Neural cell (in vitro differentiated cells): ENCODE results near the gene AMDHD2. TPM values are rescaled to one million over a fixed set of nuclear protein-coding genes. Genes with fewer than 3 reads are reported as not detected.
"Not testable (repeated sequence)": the region's sequence is repeated elsewhere in the genome, so short reads cannot be mapped to it uniquely, and the experiment has no call there.

ENCODE experiments used
- H2AFZ ChIP-seq: fragments of 200-600, 300-800 bp; sonication (generic), shearing (Covaris generic); 2 replicates; pipeline ENCODE4 v1.6.0; 2014; ENCODE audit warnings: low read depth, mild to moderate bottlenecking, antibody characterized with exemption, low read length, moderate library complexity
- H3F3A ChIP-seq: fragments of 200-600 bp; shearing (Covaris generic); 2 replicates; pipeline ENCODE4 v1.6.1; 2016; ENCODE audit warnings: mild to moderate bottlenecking, moderate library complexity, mixed read lengths, antibody characterized with exemption, low read length; ENCODE audit not compliant: insufficient read depth, poor library complexity, severe bottlenecking
- H3K27ac ChIP-seq: fragments of 200-600, 300-800 bp; sonication (generic), shearing (Covaris generic); 2 replicates; pipeline ENCODE4 v1.5.1; 2014; ENCODE audit warnings: mild to moderate bottlenecking, low read length, moderate library complexity
- H3K27me3 ChIP-seq: fragments of 300-800, 200-600 bp; sonication (generic), shearing (Covaris generic); 2 replicates; pipeline ENCODE4 v1.6.0; 2014; ENCODE audit warnings: mild to moderate bottlenecking, low read depth, low read length, moderate library complexity; ENCODE audit not compliant: insufficient read depth
- H3K36me3 ChIP-seq: fragments of 300-800, 200-600 bp; sonication (generic), shearing (Covaris generic); 2 replicates; pipeline ENCODE4 v1.5.1; 2014; ENCODE audit warnings: mild to moderate bottlenecking, antibody characterized with exemption, low read length, moderate library complexity; ENCODE audit not compliant: insufficient read depth
- H3K4me2 ChIP-seq: fragments of 300-800, 200-600 bp; sonication (generic), shearing (Covaris generic); 2 replicates; pipeline ENCODE4 v1.6.0; 2014; ENCODE audit warnings: mild to moderate bottlenecking, low read length
- H3K4me3 ChIP-seq: fragments of 300-800, 200-600 bp; sonication (generic), shearing (Covaris generic); 2 replicates; pipeline ENCODE4 v1.5.1; 2014; ENCODE audit warnings: mild to moderate bottlenecking, low read length, moderate library complexity
- H3K79me2 ChIP-seq: fragments of 200-600 bp; shearing (Covaris generic); replicated peaks from 2 replicates; pipeline ENCODE4 v1.6.0; 2014; ENCODE audit warnings: mild to moderate bottlenecking, low read length, moderate library complexity; ENCODE audit not compliant: insufficient read depth
- H3K9ac ChIP-seq: fragments of 300-800, 200-600 bp; sonication (generic), shearing (Covaris generic); 2 replicates; pipeline ENCODE4 v1.6.1; 2016; ENCODE audit warnings: mild to moderate bottlenecking, low read length, mixed read lengths
- H3K9me2 ChIP-seq: fragments of 200-600 bp; shearing (Covaris generic); 2 replicates; pipeline ENCODE4 v1.6.1; 2016; ENCODE audit warnings: mild to moderate bottlenecking, low read length, mixed read lengths; ENCODE audit not compliant: insufficient read depth
- H3K9me3 ChIP-seq: fragments of 200-600, 300-800 bp; sonication (generic), shearing (Covaris generic); 2 replicates; pipeline ENCODE4 v1.6.1; 2016; ENCODE audit warnings: mild to moderate bottlenecking, mixed run types, low read length, moderate library complexity, mixed read lengths
- H4K20me1 ChIP-seq: fragments of 200-600 bp; shearing (Covaris generic); 2 replicates; pipeline ENCODE4 v1.6.1; 2016; ENCODE audit warnings: mild to moderate bottlenecking, mixed run types; ENCODE audit not compliant: insufficient read depth
- CTCF ChIP-seq: fragments of 450-650 bp; IDR thresholded peaks from 2 replicates; pipeline ENCODE4 v1.5.1; 2014; ENCODE audit warnings: antibody characterized with exemption, mild to moderate bottlenecking, moderate library complexity; ENCODE audit not compliant: poor library complexity, severe bottlenecking
- SMC3 ChIP-seq: fragments of 450-650 bp; conservative IDR thresholded peaks from 2 replicates; pipeline ENCODE4 v1.6.1; 2014; ENCODE audit warnings: antibody characterized with exemption, mild to moderate bottlenecking, moderate library complexity; ENCODE audit not compliant: poor library complexity
- polyA plus RNA-seq: library from polyadenylated mRNA; depleted of rRNA; stranded (reverse); fragments of >200 nt; gene quantifications from 2 replicates; pipeline ENCODE4 v1.2.3, GENCODE V29; 2014

Gene AMDHD2
- polyA plus RNA-seq, 1 donor from 2014 or later, result 50.0 TPM

DNA sequence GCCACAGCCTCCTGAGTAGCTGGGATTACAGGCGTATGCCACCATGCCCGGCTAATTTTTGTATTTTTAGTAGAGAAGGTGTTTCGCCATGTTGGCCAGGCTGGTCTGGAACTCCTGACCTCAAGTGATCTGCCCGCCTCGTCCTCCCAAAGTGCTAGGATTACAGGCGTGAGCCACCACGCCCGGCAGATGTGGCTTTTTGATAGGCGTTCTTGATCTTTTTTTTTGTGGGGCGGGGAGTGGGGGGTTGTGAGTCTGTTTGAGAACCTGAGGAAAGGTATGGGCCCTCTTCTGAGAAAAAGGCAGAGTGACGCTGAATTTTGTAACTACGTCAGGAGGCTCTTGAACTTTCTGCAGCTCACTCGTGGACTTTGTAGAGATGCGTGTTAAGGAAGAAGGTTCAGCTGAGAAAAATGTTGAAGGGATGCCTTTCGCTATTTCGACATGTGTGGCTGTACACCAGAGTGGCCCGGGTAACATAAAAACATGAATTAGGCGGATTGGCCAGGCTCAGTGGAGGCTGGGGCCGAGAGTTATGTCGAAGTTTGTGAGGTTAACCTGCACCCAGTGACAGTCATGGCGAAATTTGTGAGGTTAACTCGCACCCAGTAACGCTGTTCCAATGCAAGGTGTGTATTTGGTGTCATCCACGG, 19.1 kb downstream of the AMDHD2 start:
- H3K27ac ChIP-seq, H3F3A ChIP-seq, H3K4me2 ChIP-seq, H3K9me2 ChIP-seq, H4K20me1 ChIP-seq, H2AFZ ChIP-seq, H3K9me3 ChIP-seq, H3K9ac ChIP-seq, H3K27me3 ChIP-seq, H3K36me3 ChIP-seq: not testable (repeated sequence)
- Histone ChIP-seq H3K79me2 (peaks cover 12% of the 10 kb centered on the region), H3K4me3 (peak overlapping the region; percentile 64)

GRCh38 chr16:2539845-2540458, 19.8 kb downstream of the AMDHD2 start:
- H3K27me3 ChIP-seq, H3K9me3 ChIP-seq, H3K9ac ChIP-seq, H3K4me2 ChIP-seq, H4K20me1 ChIP-seq, H3K9me2 ChIP-seq, H3K36me3 ChIP-seq, H2AFZ ChIP-seq, H3F3A ChIP-seq, H3K27ac ChIP-seq: not testable (repeated sequence)
- TF ChIP-seq CTCF (peak; percentile 36), SMC3 (peak; percentile 22)
- peaks cover 13% of the 10 kb centered on the region for H3K79me2 ChIP-seq
- peak overlapping the region; percentile 64 for H3K4me3 ChIP-seq

DNA sequence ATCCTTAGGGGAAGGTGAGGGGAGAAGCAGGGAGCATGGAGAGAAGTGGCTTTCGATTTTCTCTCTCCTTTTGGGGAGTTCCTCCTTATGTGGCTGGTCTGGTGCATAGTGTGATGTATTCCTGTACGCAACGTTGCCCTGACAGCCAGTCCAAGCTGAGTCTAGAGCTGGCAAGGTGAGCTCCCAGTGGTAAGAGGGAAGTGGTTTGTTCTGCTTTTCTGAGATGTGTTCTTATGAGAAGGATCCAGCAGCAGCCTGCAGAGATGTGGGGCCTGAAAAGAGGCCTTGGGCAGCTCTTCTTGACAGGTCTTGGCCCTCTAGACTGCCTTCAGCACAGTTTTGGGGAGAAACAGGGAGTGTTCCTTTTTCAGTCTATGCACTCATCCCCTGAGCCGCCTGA, 20.7 kb downstream of the AMDHD2 start:
- H2AFZ ChIP-seq, H3K4me3 ChIP-seq, H3K27ac ChIP-seq, H3K36me3 ChIP-seq, H3K9me2 ChIP-seq, H4K20me1 ChIP-seq, H3K9ac ChIP-seq, H3K27me3 ChIP-seq, H3F3A ChIP-seq, H3K9me3 ChIP-seq, H3K4me2 ChIP-seq: not testable (repeated sequence)
- H3K79me2 ChIP-seq, result peaks cover 21% of the 10 kb centered on the region

DNA sequence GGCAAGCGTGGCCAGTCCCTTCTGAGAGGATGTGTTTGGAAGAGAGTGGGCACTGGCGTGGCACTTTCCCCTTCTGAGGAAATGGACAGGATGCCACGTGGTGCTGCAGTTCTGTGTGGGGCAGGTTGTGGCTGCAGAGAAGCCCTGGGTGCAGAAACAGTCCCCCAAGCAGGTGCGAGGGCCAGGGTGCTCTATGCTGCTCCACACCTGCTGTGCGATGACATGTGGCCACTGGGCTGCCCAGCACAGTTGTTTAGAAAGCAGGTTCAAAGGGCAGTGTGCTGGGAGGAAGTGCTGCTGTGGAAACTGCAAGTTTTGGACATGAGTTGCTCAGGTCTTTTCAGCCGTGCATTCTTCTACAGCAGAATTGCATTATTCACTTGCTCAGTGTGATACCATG, 21.2 kb downstream of the AMDHD2 start:
- H3K4me3 ChIP-seq, H3K9me2 ChIP-seq, H3K4me2 ChIP-seq, H2AFZ ChIP-seq, H3K9ac ChIP-seq, H3K36me3 ChIP-seq, H3K27ac ChIP-seq, H3K9me3 ChIP-seq, H3F3A ChIP-seq, H3K27me3 ChIP-seq, H4K20me1 ChIP-seq: not testable (repeated sequence)
- peaks cover 21% of the 10 kb centered on the region for H3K79me2 ChIP-seq

- H4K20me1 ChIP-seq, H3K4me2 ChIP-seq, H3K4me3 ChIP-seq, H3K36me3 ChIP-seq, H3F3A ChIP-seq, H3K9ac ChIP-seq, H3K27ac ChIP-seq, H2AFZ ChIP-seq, H3K9me2 ChIP-seq, H3K27me3 ChIP-seq, H3K9me3 ChIP-seq: not testable (repeated sequence)
- H3K79me2 ChIP-seq, result peaks cover 18% of the 10 kb centered on the region
Observed at GRCh38 chr16:2543771-2544170, 23.6 kb downstream of the AMDHD2 start.

DNA sequence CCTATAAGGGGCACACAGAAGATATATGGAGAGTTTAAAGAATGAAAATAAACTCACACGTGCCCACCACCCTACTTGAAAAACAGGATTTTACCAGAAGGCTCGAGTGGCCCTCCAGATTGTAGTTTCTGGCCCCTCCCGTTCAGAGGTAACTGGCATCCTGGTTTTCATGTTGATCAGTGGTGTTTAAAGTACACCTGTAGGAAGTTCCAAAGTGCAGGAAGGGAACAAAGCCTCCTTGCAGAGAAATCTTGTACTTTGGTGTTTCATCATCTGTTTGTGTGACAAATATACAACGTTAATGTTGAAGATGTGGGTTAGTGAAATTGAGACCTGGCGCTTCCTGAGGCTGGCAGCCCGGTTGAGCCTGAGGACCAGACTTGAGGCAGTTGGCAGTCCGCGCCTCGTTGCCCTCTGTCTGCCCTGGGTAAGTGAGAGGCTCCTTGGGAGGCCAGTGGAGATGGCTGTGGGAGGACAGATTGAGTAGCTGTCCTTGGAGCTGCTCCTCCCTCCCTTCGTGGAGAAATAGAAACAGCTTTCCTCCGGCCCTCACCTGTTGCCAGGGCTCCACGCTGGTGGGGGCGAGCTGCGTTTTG, 30.2 kb downstream of the AMDHD2 start:
- H3K9ac ChIP-seq, H2AFZ ChIP-seq, H3K27ac ChIP-seq, H3K4me3 ChIP-seq, H3F3A ChIP-seq, H3K9me3 ChIP-seq, H4K20me1 ChIP-seq, H3K9me2 ChIP-seq, H3K36me3 ChIP-seq, H3K4me2 ChIP-seq, H3K79me2 ChIP-seq, H3K27me3 ChIP-seq: not testable (repeated sequence)

- H3K4me2 ChIP-seq, H2AFZ ChIP-seq, H3K9me2 ChIP-seq, H3F3A ChIP-seq, H4K20me1 ChIP-seq, H3K27me3 ChIP-seq, H3K27ac ChIP-seq, H3K9ac ChIP-seq, H3K9me3 ChIP-seq, H3K36me3 ChIP-seq, H3K79me2 ChIP-seq, H3K4me3 ChIP-seq: not testable (repeated sequence)
Observed at GRCh38 chr16:2551420-2551889, 31.3 kb downstream of the AMDHD2 start.
